ENCODE results near the gene HSBP1.

Gene HSBP1

GRCh38 chr16:83810901-83811300 is 3.1 kb downstream of the HSBP1 start:
- TF ChIP-seq CTCF (IDR thresholded peaks at IDR 0.05; ENCODE audit: low read depth, low read length): no peak
- DNase-seq (ENCODE audit: extremely low read depth, low read depth): no peak

GRCh38 chr16:83813823-83814658 is 6.3 kb downstream of the HSBP1 start:
- DNase-seq (ENCODE audit: extremely low read depth, low read depth): peak; percentile 54
- TF ChIP-seq CTCF (IDR thresholded peaks at IDR 0.05; ENCODE audit: low read depth, low read length): no peak

- no peak for DNase-seq (ENCODE audit: extremely low read depth, low read depth)
These were observed 6.8 kb downstream of the HSBP1 start for GRCh38 chr16:83814659-83814985.

GRCh38 chr16:83817022-83817421 is 9.2 kb downstream of the HSBP1 start:
- no peak for TF ChIP-seq CTCF (IDR thresholded peaks at IDR 0.05; ENCODE audit: low read depth, low read length)
- DNase-seq (ENCODE audit: extremely low read depth, low read depth): no peak

More at GRCh38 chr16:83814659-83814985, 6.8 kb downstream of the HSBP1 start:
- no peak for TF ChIP-seq CTCF (IDR thresholded peaks at IDR 0.05; ENCODE audit: low read depth, low read length)

- no peak for TF ChIP-seq CTCF (IDR thresholded peaks at IDR 0.05; ENCODE audit: low read depth, low read length)
- DNase-seq (ENCODE audit: extremely low read depth, low read depth): no peak
These were observed 10.5 kb downstream of the HSBP1 start for GRCh38 chr16:83818276-83818675.

- DNase-seq (ENCODE audit: extremely low read depth, low read depth): no peak
- no peak for TF ChIP-seq CTCF (IDR thresholded peaks at IDR 0.05; ENCODE audit: low read depth, low read length)
These were observed 11.6 kb downstream of the HSBP1 start for GRCh38 chr16:83819361-83819760.

GRCh38 chr16:83826146-83826913 is 18.6 kb downstream of the HSBP1 start:
- peak; percentile 61 for DNase-seq (ENCODE audit: extremely low read depth, low read depth)
- peak; percentile 94 for TF ChIP-seq CTCF (IDR thresholded peaks at IDR 0.05; ENCODE audit: low read depth, low read length)
